Daoy (cell line): ENCODE data around the gene YJEFN3. TPM values are rescaled to one million over a fixed set of nuclear protein-coding genes. Genes with fewer than 3 reads are reported as not detected.
A peak's percentile ranks its signal among the peaks of the same experiment; 100 is the strongest.

ENCODE experiments used
- DNase-seq: peaks from one replicate; pipeline ENCODE4 v3.0.0-alpha.2; 2015; ENCODE audit warnings: low read depth
- total RNA-seq: library from RNA; depleted of rRNA; stranded (reverse); fragments of >200 nt; shearing (Covaris generic); gene quantifications from 2 replicates; pipeline ENCODE4 v1.2.3, GENCODE V29; 2014

The YJEFN3 gene
- total RNA-seq, 1 experiment from 2014 or later = 1.4 TPM

DNA sequence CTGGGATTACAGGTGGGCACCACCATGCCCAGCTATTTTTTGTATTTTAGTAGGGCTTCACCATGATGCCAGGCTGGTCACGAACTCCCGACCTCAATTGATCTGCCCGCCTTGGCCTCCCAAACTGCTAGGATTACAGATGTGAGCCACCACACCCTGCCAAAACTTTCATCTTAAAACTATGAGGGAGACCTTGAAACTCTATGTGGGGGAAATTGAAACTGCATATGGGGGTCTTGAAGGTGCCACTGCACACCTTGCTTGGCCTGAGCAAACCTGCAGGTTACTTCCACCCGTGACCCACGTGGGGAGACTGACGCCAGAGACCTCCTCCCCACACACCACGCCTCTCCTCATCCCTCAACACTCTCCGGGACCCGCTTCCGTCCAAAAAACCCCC, 25.0 kb downstream of the YJEFN3 start:
- no peak for DNase-seq

- DNase-seq = peak; percentile 62
Observed at GRCh38 chr19:19554074-19555023, 25.6 kb downstream of the YJEFN3 start.

GRCh38 chr19:19558055-19558454, 29.3 kb downstream of the YJEFN3 start:
- DNase-seq = no peak

DNA sequence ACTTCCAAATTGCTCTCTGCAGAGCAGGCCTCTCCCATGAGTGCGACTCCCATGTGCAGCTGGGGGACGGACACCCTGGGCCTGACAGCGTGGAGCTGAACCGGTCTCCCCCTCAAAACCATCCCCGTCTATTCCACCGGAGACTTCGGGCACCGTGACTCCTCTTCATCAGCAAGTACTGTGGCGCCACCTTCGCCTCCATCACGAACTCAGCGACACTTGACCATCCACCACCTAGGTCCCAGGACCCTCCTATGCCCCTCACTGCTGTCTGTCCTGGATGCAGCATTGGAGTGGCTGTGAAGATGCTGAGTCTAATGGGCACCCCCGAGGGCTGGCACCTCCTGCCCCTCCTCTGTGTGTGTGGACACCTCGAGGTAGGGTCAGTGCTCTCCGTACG, 29.9 kb downstream of the YJEFN3 start:
- no peak for DNase-seq

DNA sequence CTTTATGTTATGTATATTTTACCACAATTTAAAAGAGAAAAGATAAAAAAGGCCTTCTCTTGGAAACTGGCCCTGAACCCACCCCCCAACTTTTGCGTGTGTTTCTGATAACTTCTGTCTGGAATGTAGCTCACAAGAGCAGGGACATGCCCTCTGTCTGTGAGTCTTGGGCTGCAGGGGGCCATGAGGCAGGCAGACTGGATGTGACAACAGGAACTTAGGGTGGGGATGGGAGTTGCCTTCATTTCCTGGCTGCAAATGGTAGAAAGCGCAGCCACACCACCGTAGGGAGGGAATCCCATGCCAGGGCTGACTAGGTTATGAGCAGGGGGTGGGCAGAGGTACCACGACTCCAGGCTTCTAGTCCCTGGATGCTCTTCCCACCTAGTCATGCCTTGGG, 31.2 kb downstream of the YJEFN3 start:
- no peak for DNase-seq

GRCh38 chr19:19561946-19562664, 33.4 kb downstream of the YJEFN3 start:
- DNase-seq = no peak

DNA sequence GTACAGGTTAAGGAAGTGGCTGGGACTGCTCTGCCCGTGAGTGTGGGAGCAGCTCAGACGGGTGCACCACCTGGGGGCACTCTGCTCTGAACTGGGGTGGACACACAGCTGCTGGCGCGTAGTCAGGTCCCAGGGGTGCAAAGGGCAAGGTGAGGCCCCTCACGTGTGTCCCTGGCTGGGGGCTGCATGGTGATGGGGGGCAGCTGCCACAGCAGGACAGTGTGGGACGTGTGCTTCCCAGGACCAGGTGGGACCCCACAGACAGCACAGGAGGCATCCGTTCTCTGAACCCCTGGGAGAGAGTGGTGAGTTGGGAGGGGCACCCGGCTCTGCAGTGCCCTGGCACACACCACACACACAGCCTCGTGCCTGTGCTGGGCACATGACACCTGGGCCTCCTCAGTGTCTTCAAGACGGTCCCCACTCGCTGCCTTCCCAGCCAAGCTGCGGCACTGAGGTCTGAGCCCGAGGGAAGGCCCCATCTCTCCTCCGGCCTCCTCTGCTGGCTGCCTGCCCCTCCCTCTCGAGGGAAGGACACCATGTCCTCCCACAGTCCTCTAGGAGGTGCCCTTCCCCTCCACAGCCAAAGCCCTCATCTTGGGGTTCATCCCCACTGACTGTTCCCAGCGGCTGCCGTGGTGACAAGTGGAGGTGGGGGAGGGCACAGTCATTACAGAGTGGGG, 34.1 kb downstream of the YJEFN3 start:
- DNase-seq = no peak

- DNase-seq = no peak
Observed at GRCh38 chr19:19563348-19563848, 34.7 kb downstream of the YJEFN3 start.

- no peak for DNase-seq
Observed at GRCh38 chr19:19566306-19566705, 37.6 kb downstream of the YJEFN3 start.

GRCh38 chr19:19567391-19567790, 38.7 kb downstream of the YJEFN3 start:
- DNase-seq = no peak

- DNase-seq = peak; percentile 55
Observed at GRCh38 chr19:19568802-19569756, 40.4 kb downstream of the YJEFN3 start.

DNA sequence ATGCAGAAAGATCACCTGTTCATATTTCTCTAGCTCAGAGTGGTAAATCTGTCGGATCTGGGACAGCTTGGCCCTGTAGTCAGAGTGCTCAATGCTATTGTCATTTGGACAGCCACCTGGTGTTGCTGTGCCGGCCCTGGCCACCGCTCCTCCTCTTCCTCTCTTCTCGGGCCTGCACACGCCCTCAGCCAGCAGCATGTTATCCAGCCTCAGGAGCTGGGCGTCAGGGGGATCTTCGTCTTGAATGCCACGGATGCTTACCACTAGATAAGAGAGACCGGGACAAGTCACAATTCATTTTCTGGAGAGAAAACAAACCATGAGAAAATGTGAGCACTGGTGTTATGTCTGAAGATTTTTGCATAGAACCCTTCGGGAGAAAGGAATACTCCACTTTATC, 41.9 kb downstream of the YJEFN3 start:
- DNase-seq = no peak

GRCh38 chr19:19571071-19571786, 42.5 kb downstream of the YJEFN3 start:
- DNase-seq = no peak

DNA sequence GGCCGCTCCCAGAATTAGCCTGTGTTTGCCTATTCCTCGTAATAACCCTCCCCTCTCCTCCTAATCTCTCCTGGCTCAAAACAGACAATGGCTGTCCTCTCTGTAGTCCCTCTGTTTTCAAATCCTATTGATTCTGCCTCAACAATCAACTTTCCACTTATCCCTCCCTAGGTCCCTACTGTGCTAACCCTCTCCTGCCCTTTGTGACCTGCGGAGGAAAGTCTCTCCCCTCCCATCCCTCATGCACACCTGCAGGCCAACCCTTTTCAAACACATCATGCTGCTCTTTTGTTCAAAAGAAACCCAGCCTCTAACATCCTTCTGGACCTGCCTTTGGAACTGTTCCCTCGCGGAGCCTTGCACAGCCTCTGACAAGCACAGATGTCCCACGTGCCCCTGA, 46.7 kb downstream of the YJEFN3 start:
- no peak for DNase-seq

DNA sequence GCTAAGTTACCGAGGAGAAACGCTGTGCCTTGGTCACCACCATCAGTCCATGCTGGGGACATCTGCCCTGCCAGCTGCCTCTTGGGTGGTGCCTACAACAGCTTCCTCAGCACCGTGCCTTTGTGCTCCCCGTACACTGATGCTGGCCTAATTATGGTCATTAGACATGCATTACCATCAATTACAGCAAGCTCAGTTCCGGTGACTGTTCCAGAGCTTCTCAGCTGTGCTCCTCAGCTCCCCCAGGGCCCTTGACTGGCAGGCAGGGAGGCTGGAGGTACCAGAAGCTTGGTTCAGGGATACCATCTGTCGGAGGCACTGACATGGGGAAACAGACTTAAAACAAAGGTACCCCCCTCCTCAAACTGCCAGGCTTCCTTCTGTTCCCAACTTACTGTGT, 49.5 kb downstream of the YJEFN3 start:
- DNase-seq = no peak

- DNase-seq = no peak
Observed at GRCh38 chr19:19579533-19580361, 51.0 kb downstream of the YJEFN3 start.

- DNase-seq = no peak
Observed at GRCh38 chr19:19580418-19580817, 51.7 kb downstream of the YJEFN3 start.

DNA sequence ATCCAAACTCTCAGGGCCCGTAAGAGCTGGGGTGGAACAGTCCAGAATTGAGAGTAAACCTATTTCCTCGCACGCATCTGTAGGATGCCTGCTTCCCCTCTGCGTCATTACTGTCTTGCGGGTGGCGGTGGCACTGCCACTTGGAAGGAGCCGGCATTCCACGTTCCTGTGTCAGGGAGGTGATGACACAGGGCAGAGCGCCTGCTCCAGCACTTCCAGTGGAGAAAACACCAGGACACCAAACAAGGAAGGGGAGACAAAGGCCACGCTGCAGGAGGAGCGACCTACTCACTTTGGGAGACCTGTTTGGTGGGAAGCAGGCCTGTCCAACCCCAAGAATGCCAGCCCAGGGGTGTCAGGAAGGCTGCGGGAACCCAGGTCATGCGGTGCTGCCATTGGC, 52.7 kb downstream of the YJEFN3 start:
- no peak for DNase-seq

GRCh38 chr19:19582471-19582870, 53.8 kb downstream of the YJEFN3 start:
- no peak for DNase-seq
